ENCODE data around the gene DZIP3.

- TF ChIP-seq CTCF (conservative IDR thresholded peaks at IDR 0.05; ENCODE audit: low read length) (no peak), EZH2phosphoT487 (IDR thresholded peaks at IDR 0.05; ENCODE audit: borderline replicate concordance, low read depth, low read length) (no peak)
Measured at GRCh38 chr3:108629974-108630373, 40.5 kb downstream of the DZIP3 start.
